Smooth muscle cell of the umbilical artery (primary cell): ENCODE data around the gene ARID5B. TPM values are rescaled to one million over a fixed set of nuclear protein-coding genes. Genes with fewer than 3 reads are reported as not detected.

Experiments used
- total RNA-seq: library from RNA; depleted of rRNA; stranded (reverse); fragments of >200 nt; gene quantifications from 2 replicates; pipeline ENCODE4 v1.2.3, GENCODE V29; 2014

The ARID5B gene
- 22.8 and 25.2 TPM in 2 replicates for total RNA-seq

GRCh38 chr10:61900829-61901792, at the start of gene ARID5B:
TSS of gene ARID5B (plus strand) at chr10:61901699. CDS start at chr10:61901710, 11 bp downstream.

Other genes with a start within 250 kb of the ARID5B start
- 0.18 TPM in 1 of 2 replicates, not detected in the other for gene CABCOCO1, start 238.8 kb upstream of the ARID5B start, total RNA-seq